ENCODE data around the gene PLS1.

Gene PLS1

GRCh38 chr3:142650001-142650693 lies 54.0 kb downstream of the PLS1 start:
- TF ChIP-seq JUND (IDR thresholded peaks at IDR 0.05; ENCODE audit: low read depth), result no peak
- in situ Hi-C loops (cut with HindIII; ENCODE audit: low pct_unique_long_range_greater_than_20kb, low sequenced_read_pairs), result no loop called here
- no peak for DNase-seq (ENCODE audit: low read depth in 1 of 2, low spot score in 1 of 2)

- in situ Hi-C loops (cut with HindIII; ENCODE audit: low pct_unique_long_range_greater_than_20kb, low sequenced_read_pairs), result no loop called here
- no peak for TF ChIP-seq JUND (IDR thresholded peaks at IDR 0.05; ENCODE audit: low read depth)
- DNase-seq (ENCODE audit: low read depth in 1 of 2, low spot score in 1 of 2), result no peak
Measured at GRCh38 chr3:142651711-142652110, 55.5 kb downstream of the PLS1 start.

GRCh38 chr3:142652826-142653292 lies 56.7 kb downstream of the PLS1 start:
- in situ Hi-C loops (cut with HindIII; ENCODE audit: low pct_unique_long_range_greater_than_20kb, low sequenced_read_pairs), result no loop called here
- DNase-seq (ENCODE audit: low read depth in 1 of 2, low spot score in 1 of 2), result no peak
- TF ChIP-seq JUND (IDR thresholded peaks at IDR 0.05; ENCODE audit: low read depth), result no peak

GRCh38 chr3:142656575-142656974 lies 60.4 kb downstream of the PLS1 start:
- no peak for TF ChIP-seq JUND (IDR thresholded peaks at IDR 0.05; ENCODE audit: low read depth)
- in situ Hi-C loops (cut with HindIII; ENCODE audit: low pct_unique_long_range_greater_than_20kb, low sequenced_read_pairs), result no loop called here
- no peak for DNase-seq (ENCODE audit: low read depth in 1 of 2, low spot score in 1 of 2)

GRCh38 chr3:142657033-142657432 lies 60.8 kb downstream of the PLS1 start:
- no peak for DNase-seq (ENCODE audit: low read depth in 1 of 2, low spot score in 1 of 2)
- in situ Hi-C loops (cut with HindIII; ENCODE audit: low pct_unique_long_range_greater_than_20kb, low sequenced_read_pairs), result no loop called here
- no peak for TF ChIP-seq JUND (IDR thresholded peaks at IDR 0.05; ENCODE audit: low read depth)

GRCh38 chr3:142660383-142660782 lies 64.2 kb downstream of the PLS1 start:
- in situ Hi-C loops (cut with HindIII; ENCODE audit: low pct_unique_long_range_greater_than_20kb, low sequenced_read_pairs), result no loop called here
- no peak for DNase-seq (ENCODE audit: low read depth in 1 of 2, low spot score in 1 of 2)
- no peak for TF ChIP-seq JUND (IDR thresholded peaks at IDR 0.05; ENCODE audit: low read depth)

GRCh38 chr3:142660893-142661292 lies 64.7 kb downstream of the PLS1 start:
- DNase-seq (ENCODE audit: low read depth in 1 of 2, low spot score in 1 of 2), result no peak
- TF ChIP-seq JUND (IDR thresholded peaks at IDR 0.05; ENCODE audit: low read depth), result no peak
- in situ Hi-C loops (cut with HindIII; ENCODE audit: low pct_unique_long_range_greater_than_20kb, low sequenced_read_pairs), result no loop called here

GRCh38 chr3:142663865-142664264 lies 67.7 kb downstream of the PLS1 start:
- in situ Hi-C loops (cut with HindIII; ENCODE audit: low pct_unique_long_range_greater_than_20kb, low sequenced_read_pairs), result no loop called here

GRCh38 chr3:142664311-142664710 lies 68.1 kb downstream of the PLS1 start:
- TF ChIP-seq JUND (IDR thresholded peaks at IDR 0.05; ENCODE audit: low read depth), result no peak
- in situ Hi-C loops (cut with HindIII; ENCODE audit: low pct_unique_long_range_greater_than_20kb, low sequenced_read_pairs), result no loop called here
- no peak for DNase-seq (ENCODE audit: low read depth in 1 of 2, low spot score in 1 of 2)

More at GRCh38 chr3:142663865-142664264, 67.7 kb downstream of the PLS1 start:
- TF ChIP-seq JUND (IDR thresholded peaks at IDR 0.05; ENCODE audit: low read depth), result no peak
- DNase-seq (ENCODE audit: low read depth in 1 of 2, low spot score in 1 of 2), result peak in 1 of 2 experiments; percentile 12

GRCh38 chr3:142664819-142665218 lies 68.6 kb downstream of the PLS1 start:
- in situ Hi-C loops (cut with HindIII; ENCODE audit: low pct_unique_long_range_greater_than_20kb, low sequenced_read_pairs), result no loop called here
- TF ChIP-seq JUND (IDR thresholded peaks at IDR 0.05; ENCODE audit: low read depth), result no peak
- no peak for DNase-seq (ENCODE audit: low read depth in 1 of 2, low spot score in 1 of 2)

- DNase-seq (ENCODE audit: low read depth in 1 of 2, low spot score in 1 of 2), result no peak
- in situ Hi-C loops (cut with HindIII; ENCODE audit: low pct_unique_long_range_greater_than_20kb, low sequenced_read_pairs), result no loop called here
- no peak for TF ChIP-seq JUND (IDR thresholded peaks at IDR 0.05; ENCODE audit: low read depth)
Measured at GRCh38 chr3:142670120-142670519, 73.9 kb downstream of the PLS1 start.

GRCh38 chr3:142676151-142676550 lies 80.0 kb downstream of the PLS1 start:
- TF ChIP-seq JUND (IDR thresholded peaks at IDR 0.05; ENCODE audit: low read depth), result no peak
- in situ Hi-C loops (cut with HindIII; ENCODE audit: low pct_unique_long_range_greater_than_20kb, low sequenced_read_pairs), result no loop called here
- DNase-seq (ENCODE audit: low read depth in 1 of 2, low spot score in 1 of 2), result no peak

- DNase-seq (ENCODE audit: low read depth in 1 of 2, low spot score in 1 of 2), result peak; percentile 2 to 48
- no peak for TF ChIP-seq JUND (IDR thresholded peaks at IDR 0.05; ENCODE audit: low read depth)
- in situ Hi-C loops (cut with HindIII; ENCODE audit: low pct_unique_long_range_greater_than_20kb, low sequenced_read_pairs), result no loop called here
Measured at GRCh38 chr3:142680710-142681109, 84.5 kb downstream of the PLS1 start.

GRCh38 chr3:142690613-142691012 lies 94.4 kb downstream of the PLS1 start:
- no peak for DNase-seq (ENCODE audit: low read depth in 1 of 2, low spot score in 1 of 2)
- no peak for TF ChIP-seq JUND (IDR thresholded peaks at IDR 0.05; ENCODE audit: low read depth)
- in situ Hi-C loops (cut with HindIII; ENCODE audit: low pct_unique_long_range_greater_than_20kb, low sequenced_read_pairs), result no loop called here

All from T47D (cell line).